Measurements from ENCODE around the gene BMP3.

GRCh38 chr4:81060587-81061343, 30.3 kb downstream of the BMP3 start:
- TF ChIP-seq MYC (CRISPR knock-in tag; IDR thresholded peaks at IDR 0.05; ENCODE audit: borderline replicate concordance) (no peak), HNRNPK (IDR thresholded peaks at IDR 0.05; ENCODE audit: low read depth, low read length, poor library complexity, severe bottlenecking) (no peak), ZNF224 (CRISPR knock-in tag; IDR thresholded peaks at IDR 0.05) (no peak), ZNF121 (CRISPR knock-in tag; IDR thresholded peaks at IDR 0.05) (no peak), SNAPC5 (CRISPR knock-in tag; IDR thresholded peaks at IDR 0.05; ENCODE audit: borderline replicate concordance) (no peak), POLR2AphosphoS5 (IDR thresholded peaks at IDR 0.05; ENCODE audit: low read depth, low read length) (no peak), MTA3 (CRISPR knock-in tag; IDR thresholded peaks at IDR 0.05) (no peak), MLX (CRISPR knock-in tag; IDR thresholded peaks at IDR 0.05) (no peak), CTCF (CRISPR knock-in tag; IDR thresholded peaks at IDR 0.05) (no peak)

Data from HepG2 (cell line).